HCT116 (cell line): ENCODE data around the gene CLIP4. TPM values are rescaled to one million over a fixed set of nuclear protein-coding genes. Genes with fewer than 3 reads are reported as not detected.

Experiments
- ATAC-seq: fragments of 200-7000 bp; cut with Tn5 transposase; 2 replicates; pipeline ENCODE4 v1.9.1; 2020; ENCODE audit warnings: mild to moderate bottlenecking, moderate library complexity
- BruUV-seq: library from RNA; stranded (reverse); fragments of 400-500 nt; replicated peaks from 2 replicates; lab custom pipeline; 2021; lab: Mats Ljungman, UMichigan
- CTCF ChIA-PET: fragments of 300-600 bp; sonication (Branson Sonifier 250); formaldehyde crosslinking; loops from one replicate; lab custom pipeline; 2021; ENCODE audit warnings: antibody characterized with exemption; lab: Charles Lee
- POLR2A ChIA-PET: fragments of 300-600, 350-600 bp; sonication (Branson Sonifier 250); formaldehyde crosslinking; loops from one replicate; lab custom pipeline; 2021; ENCODE audit warnings: antibody characterized with exemption; lab: Charles Lee
- RAD21 ChIA-PET, 2 experiments: fragments of 300-600 bp; sonication (Branson Sonifier 250); formaldehyde crosslinking; loops; one replicate each; lab custom pipeline; 2023; ENCODE audit warnings: low total read pairs in 2 of 2; ENCODE audit not compliant: uncharacterized antibody in 2 of 2, unreplicated experiment in 2 of 2, low non-redundant PET in 1 of 2; lab: Charles Lee
- DNase-seq: peaks from one replicate; pipeline ENCODE4 v3.0.0-alpha.2; 2010; ENCODE audit warnings: low read depth, low spot score
- H2AFZ ChIP-seq: fragments of 200-600 bp; shearing (Covaris generic), sonication (generic); 2 replicates; pipeline ENCODE4 v1.6.1; 2017; ENCODE audit warnings: low read depth, mixed run types, mixed read lengths, antibody characterized with exemption, low read length; ENCODE audit not compliant: poor library complexity, severe bottlenecking
- H3K27ac ChIP-seq: 2 replicates; pipeline ENCODE4 v1.5.1; 2012; ENCODE audit warnings: low read depth, low read length
- H3K27me3 ChIP-seq: fragments of 200-600 bp; sonication (generic); 2 replicates; pipeline ENCODE4 v1.6.1; 2016; ENCODE audit warnings: mixed run types, low read length, mixed read lengths; ENCODE audit not compliant: insufficient read depth
- H3K36me3 ChIP-seq, 2 experiments: fragments of 200-500 bp in 1 of 2; fragments of 200-600 bp in 1 of 2; sonication (Bioruptor generic) in 1 of 2; sonication (generic) in 1 of 2; 2 replicates each; pipeline versions ENCODE4 v1.5.1 to v1.6.1; 2014 to 2016; ENCODE audit warnings: low read length in 2 of 2, inconsistent platforms in 1 of 2, mixed read lengths in 1 of 2, mixed run types in 1 of 2; ENCODE audit not compliant: insufficient read depth in 2 of 2, control insufficient read depth in 1 of 2
- H3K4me1 ChIP-seq, 2 experiments: fragments of 200-600 bp in 1 of 2; sonication (generic) in 1 of 2; 2 replicates each; pipeline versions ENCODE4 v1.5.1 to v1.6.1; 2012 to 2017; ENCODE audit warnings: low read length in 2 of 2, inconsistent platforms in 1 of 2, mild to moderate bottlenecking in 1 of 2, mixed read lengths in 1 of 2, mixed run types in 1 of 2, moderate library complexity in 1 of 2; ENCODE audit not compliant: insufficient read depth in 2 of 2, control insufficient read depth in 1 of 2
- H3K4me2 ChIP-seq: fragments of 200-600 bp; sonication (generic); 2 replicates; pipeline ENCODE4 v1.6.1; 2017; ENCODE audit warnings: mixed run types, low read length, mixed read lengths
- H3K4me3 ChIP-seq, 2 experiments: fragments of 200-600 bp in 1 of 2; sonication (generic) in 1 of 2; replicated peaks in 1 of 2; 2 replicates each; pipeline ENCODE4 v1.5.1; 2011 to 2016; ENCODE audit warnings: low read length in 2 of 2, control low read depth in 1 of 2, low read depth in 1 of 2, mild to moderate bottlenecking in 1 of 2, mixed read lengths in 1 of 2, mixed run types in 1 of 2
- H3K79me2 ChIP-seq: fragments of 200-600 bp; sonication (generic); 2 replicates; pipeline ENCODE4 v1.6.1; 2017; ENCODE audit warnings: mild to moderate bottlenecking, mixed run types, low read length, moderate library complexity, mixed read lengths; ENCODE audit not compliant: insufficient read depth
- H3K9ac ChIP-seq: fragments of 200-600 bp; sonication (generic); 2 replicates; pipeline ENCODE4 v1.6.1; 2016; ENCODE audit warnings: low read length, mixed read lengths
- H3K9me2 ChIP-seq: fragments of 200-600 bp; sonication (generic), shearing (Covaris generic); 2 replicates; pipeline ENCODE4 v1.6.1; 2017; ENCODE audit warnings: mixed run types, mild to moderate bottlenecking, moderate library complexity; ENCODE audit not compliant: insufficient read depth
- H3K9me3 ChIP-seq, 2 experiments: fragments of 200-500 bp in 1 of 2; fragments of 200-600 bp in 1 of 2; sonication (Bioruptor generic) in 1 of 2; sonication (generic) in 1 of 2; 2 replicates each; pipeline ENCODE4 v1.6.1; 2014 to 2017; ENCODE audit warnings: low read length in 2 of 2, mixed read lengths in 2 of 2, inconsistent platforms in 1 of 2, low read depth in 1 of 2, mild to moderate bottlenecking in 1 of 2, mixed run types in 1 of 2, moderate library complexity in 1 of 2; ENCODE audit not compliant: control insufficient read depth in 1 of 2, insufficient read depth in 1 of 2
- H4K20me1 ChIP-seq: fragments of 200-600 bp; sonication (generic), shearing (Covaris generic); 2 replicates; pipeline ENCODE4 v1.6.1; 2017; ENCODE audit warnings: mixed run types, mild to moderate bottlenecking, moderate library complexity; ENCODE audit not compliant: insufficient read depth
- ATF3 ChIP-seq: IDR thresholded peaks from 2 replicates; pipeline ENCODE4 v1.6.1; 2012
- CEBPB ChIP-seq: IDR thresholded peaks from 2 replicates; pipeline ENCODE4 v1.6.1; 2012; ENCODE audit warnings: low read depth
- CTCF ChIP-seq, 3 experiments: fragments of 200-600 bp in 1 of 3; sonication (generic) in 1 of 3; IDR thresholded peaks in 2 of 3; conservative IDR thresholded peaks in 1 of 3; 2 replicates each; pipeline ENCODE4 v1.5.1; 2012 to 2017; ENCODE audit warnings: low read depth in 2 of 3, low read length in 2 of 3, antibody characterized with exemption in 1 of 3, borderline replicate concordance in 1 of 3, control low read depth in 1 of 3, mild to moderate bottlenecking in 1 of 3, mixed read lengths in 1 of 3, mixed run types in 1 of 3, moderate library complexity in 1 of 3; ENCODE audit not compliant: insufficient read depth in 1 of 3
- EGR1 ChIP-seq: IDR thresholded peaks from 2 replicates; pipeline ENCODE4 v1.6.1; 2012; ENCODE audit warnings: low read depth
- ELF1 ChIP-seq: IDR thresholded peaks from 2 replicates; pipeline ENCODE4 v1.6.1; 2012; ENCODE audit warnings: low read depth, borderline replicate concordance
- EZH2 ChIP-seq: fragments of 200-600 bp; sonication (generic); IDR thresholded peaks from 2 replicates; pipeline ENCODE4 v1.6.1; 2017; ENCODE audit warnings: antibody characterized with exemption, mixed run types
- EZH2phosphoT487 ChIP-seq: fragments of 200-600 bp; IDR thresholded peaks from 2 replicates; pipeline ENCODE4 v1.6.1; 2018; ENCODE audit warnings: antibody characterized with exemption, borderline replicate concordance
- FOSL1 ChIP-seq: IDR thresholded peaks from 2 replicates; pipeline ENCODE4 v1.6.1; 2012; ENCODE audit warnings: low read depth
- MAX ChIP-seq: IDR thresholded peaks from 2 replicates; pipeline ENCODE4 v1.6.1; 2012
- POLR2A ChIP-seq: IDR thresholded peaks from 2 replicates; pipeline ENCODE4 v1.7.0; 2011; ENCODE audit warnings: borderline replicate concordance; ENCODE audit not compliant: insufficient read depth, insufficient read length; ENCODE audit errors: extremely low read depth
- POLR2AphosphoS5 ChIP-seq: IDR thresholded peaks from 2 replicates; pipeline ENCODE4 v1.6.1; 2011; ENCODE audit warnings: mild to moderate bottlenecking, low read depth, low read length, moderate library complexity
- RAD21 ChIP-seq: IDR thresholded peaks from 2 replicates; pipeline ENCODE4 v1.6.1; 2012; ENCODE audit warnings: low read depth, mild to moderate bottlenecking
- REST ChIP-seq: IDR thresholded peaks from 2 replicates; pipeline ENCODE4 v1.6.1; 2012; ENCODE audit warnings: low read depth
- SIN3A ChIP-seq: IDR thresholded peaks from 2 replicates; pipeline ENCODE4 v1.6.1; 2012; ENCODE audit warnings: low read depth
- SP1 ChIP-seq: IDR thresholded peaks from 2 replicates; pipeline ENCODE4 v1.6.1; 2012; ENCODE audit warnings: low read depth
- SRF ChIP-seq: IDR thresholded peaks from 2 replicates; pipeline ENCODE4 v1.6.1; 2012; ENCODE audit warnings: low read depth
- YY1 ChIP-seq: IDR thresholded peaks from 2 replicates; pipeline ENCODE4 v1.6.1; 2011; ENCODE audit warnings: low read length, low read depth, moderate library complexity, mild to moderate bottlenecking; ENCODE audit not compliant: insufficient replicate concordance; ENCODE audit errors: extremely low read depth
- ZBTB33 ChIP-seq: IDR thresholded peaks from 2 replicates; pipeline ENCODE4 v1.6.1; 2011; ENCODE audit warnings: mild to moderate bottlenecking, low read length, moderate library complexity; ENCODE audit not compliant: insufficient replicate concordance; ENCODE audit errors: extremely low read depth
- ZFX ChIP-seq: fragments of 450-650 bp; IDR thresholded peaks from 2 replicates; pipeline ENCODE4 v1.6.1; 2017
- ZNF274 ChIP-seq: fragments of 200-500 bp; sonication (Bioruptor generic); IDR thresholded peaks from 2 replicates; pipeline ENCODE4 v1.6.1; 2014; ENCODE audit warnings: mild to moderate bottlenecking, low read depth, low read length, inconsistent platforms
- intact Hi-C: fragments of 100-400 bp; cut with micrococcal nuclease; formaldehyde crosslinking; loops from 2 replicates; pipeline ENCODE4 v1.10.0; 2022
- total RNA-seq: library from RNA; stranded (reverse); gene quantifications from one replicate; pipeline ENCODE4 v1.2.1, GENCODE V29; 2021; ENCODE audit not compliant: unreplicated experiment

CLIP4 gene
- total RNA-seq, 1 experiment from 2014 or later: 27.8 TPM

GRCh38 chr2:29186817-29187216 is 71.6 kb downstream of the CLIP4 start:
- no peak for DNase-seq
- TF ChIP-seq SIN3A: no peak
- TF ChIP-seq REST: no peak
- no peak for TF ChIP-seq MAX
- TF ChIP-seq POLR2AphosphoS5: no peak
- TF ChIP-seq POLR2A: no peak
- TF ChIP-seq EZH2phosphoT487: no peak
- no peak for TF ChIP-seq EZH2
- TF ChIP-seq CEBPB: no peak
- TF ChIP-seq SP1: no peak
- TF ChIP-seq ZNF274: no peak
- TF ChIP-seq SRF: no peak
- no peak for TF ChIP-seq ZFX
- no peak for TF ChIP-seq CTCF (IDR thresholded peaks at IDR 0.05 in 2 of 3, conservative IDR thresholded peaks at IDR 0.05 in 1 of 3; ENCODE audit: borderline replicate concordance in 1 of 3, insufficient read depth in 1 of 3, low read depth in 2 of 3, low read length in 2 of 3)
- TF ChIP-seq FOSL1: no peak
- TF ChIP-seq EGR1: no peak
- TF ChIP-seq ATF3: no peak
- no peak for TF ChIP-seq RAD21
- no peak for TF ChIP-seq YY1
- no peak for TF ChIP-seq ELF1
- TF ChIP-seq ZBTB33: no peak
- no peaks in the 10 kb centered on the region for H3K27me3 ChIP-seq
- POLR2A ChIA-PET: no interaction called here
- no peak overlapping the region for H3K4me2 ChIP-seq
- intact Hi-C loops: no loop called here
- no peaks in the 10 kb centered on the region for H4K20me1 ChIP-seq
- H3K9me3 ChIP-seq: peaks cover 0 to 4% of the 10 kb centered on the region in 2 experiments; a peak in 1 of 4 replicates
- no peak overlapping the region for H3K9ac ChIP-seq
- H3K4me1 ChIP-seq: no peaks in the 10 kb centered on the region
- no peak for ATAC-seq
- H3K79me2 ChIP-seq: no peaks in the 10 kb centered on the region
- H3K4me3 ChIP-seq: no peak overlapping the region
- no peaks in the 10 kb centered on the region for H3K9me2 ChIP-seq
- no peak overlapping the region for H2AFZ ChIP-seq
- BruUV-seq: no TSS peak
- no peak overlapping the region for H3K27ac ChIP-seq
- CTCF ChIA-PET: no interaction called here
- H3K36me3 ChIP-seq: 0 out of 4 replicates have a peak, but pooled peaks cover 0 to 5% of the 10 kb centered on the region in 2 experiments
- RAD21 ChIA-PET: no interaction called here
